Testis (tissue), 2 donors: Measurements from ENCODE around the gene ATP2A2.

Experiments used
- POLR2A ChIP-seq: fragments of 450-650 bp; IDR thresholded peaks from one replicate; pipeline ENCODE4 v1.6.1; 2017; ENCODE audit warnings: antibody characterized with exemption, mild to moderate bottlenecking, moderate library complexity
- TF ChIP-seq, protein P1 (sequence below), 3 experiments: fragments of 450-650 bp in 2 of 3; fragments of 200-600 bp in 1 of 3; sonication (generic) in 1 of 3; IDR thresholded peaks; one replicate each; pipeline ENCODE4 v1.5.1; 2016 to 2019; ENCODE audit warnings: antibody characterized with exemption in 3 of 3, mild to moderate bottlenecking in 2 of 3, moderate library complexity in 1 of 3

DNA sequence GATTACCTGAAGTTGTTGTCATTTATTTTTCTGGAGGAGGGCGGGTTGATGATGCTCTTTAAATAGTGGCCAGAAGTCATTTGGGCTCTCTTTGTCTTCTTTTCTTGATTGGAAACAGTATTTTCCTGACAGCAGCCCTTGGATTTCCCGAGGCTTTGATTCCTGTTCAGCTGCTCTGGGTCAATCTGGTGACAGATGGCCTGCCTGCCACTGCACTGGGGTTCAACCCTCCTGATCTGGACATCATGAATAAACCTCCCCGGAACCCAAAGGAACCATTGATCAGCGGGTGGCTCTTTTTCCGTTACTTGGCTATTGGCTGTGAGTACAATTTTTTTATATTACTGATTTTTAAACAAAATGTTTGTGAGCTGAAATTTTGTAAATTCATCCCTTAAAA, 62.1 kb downstream of the ATP2A2 start:
- TF ChIP-seq, protein P1, sequence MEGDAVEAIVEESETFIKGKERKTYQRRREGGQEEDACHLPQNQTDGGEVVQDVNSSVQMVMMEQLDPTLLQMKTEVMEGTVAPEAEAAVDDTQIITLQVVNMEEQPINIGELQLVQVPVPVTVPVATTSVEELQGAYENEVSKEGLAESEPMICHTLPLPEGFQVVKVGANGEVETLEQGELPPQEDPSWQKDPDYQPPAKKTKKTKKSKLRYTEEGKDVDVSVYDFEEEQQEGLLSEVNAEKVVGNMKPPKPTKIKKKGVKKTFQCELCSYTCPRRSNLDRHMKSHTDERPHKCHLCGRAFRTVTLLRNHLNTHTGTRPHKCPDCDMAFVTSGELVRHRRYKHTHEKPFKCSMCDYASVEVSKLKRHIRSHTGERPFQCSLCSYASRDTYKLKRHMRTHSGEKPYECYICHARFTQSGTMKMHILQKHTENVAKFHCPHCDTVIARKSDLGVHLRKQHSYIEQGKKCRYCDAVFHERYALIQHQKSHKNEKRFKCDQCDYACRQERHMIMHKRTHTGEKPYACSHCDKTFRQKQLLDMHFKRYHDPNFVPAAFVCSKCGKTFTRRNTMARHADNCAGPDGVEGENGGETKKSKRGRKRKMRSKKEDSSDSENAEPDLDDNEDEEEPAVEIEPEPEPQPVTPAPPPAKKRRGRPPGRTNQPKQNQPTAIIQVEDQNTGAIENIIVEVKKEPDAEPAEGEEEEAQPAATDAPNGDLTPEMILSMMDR (IDR thresholded peaks at IDR 0.05): no peak
- TF ChIP-seq POLR2A: no peak
